Uterus (tissue), 4 donors: ENCODE results near the gene DGKD. TPM values are rescaled to one million over a fixed set of nuclear protein-coding genes. Genes with fewer than 3 reads are reported as not detected.

Experiments
- DNase-seq, 2 donors: peaks; one replicate each; pipeline ENCODE4 v3.0.0-alpha.2; 2019 to 2020
- H3K27ac ChIP-seq, 2 donors: fragments of 200-600 bp; sonication (generic); 1 replicate in 1 of 2; 2 replicates in 1 of 2; pipeline ENCODE4 v1.5.1; 2016 to 2018
- H3K27me3 ChIP-seq, 2 donors: fragments of 200-600 bp; sonication (generic); one replicate each; pipeline ENCODE4 v1.5.1; 2018 to 2019; ENCODE audit warnings: control low read depth in 1 of 2
- H3K36me3 ChIP-seq, 2 donors: fragments of 200-600 bp; sonication (generic); one replicate each; pipeline ENCODE4 v1.5.1; 2019; ENCODE audit warnings: control low read depth in 1 of 2
- H3K4me1 ChIP-seq, 2 donors: fragments of 200-600 bp; sonication (generic); one replicate each; pipeline ENCODE4 v1.5.1; 2018 to 2019; ENCODE audit warnings: control low read depth in 1 of 2
- H3K4me3 ChIP-seq, 2 donors: fragments of 200-600 bp; sonication (generic); 1 replicate in 1 of 2; 2 replicates in 1 of 2; pipeline ENCODE4 v1.5.1; 2018 to 2019; ENCODE audit warnings: mild to moderate bottlenecking in 1 of 2
- H3K9me3 ChIP-seq, 2 donors: fragments of 200-600 bp; sonication (generic); one replicate each; pipeline ENCODE4 v1.5.1; 2019; ENCODE audit warnings: control low read depth in 1 of 2
- POLR2A ChIP-seq, 2 donors: fragments of 450-650 bp; IDR thresholded peaks; one replicate each; pipeline ENCODE4 v1.6.1; 2016; ENCODE audit warnings: antibody characterized with exemption in 2 of 2, mild to moderate bottlenecking in 1 of 2, moderate library complexity in 1 of 2
- intact Hi-C: fragments of 100-400 bp; cut with DNase I; formaldehyde crosslinking; loops from one replicate; pipeline ENCODE4 v1.15.1; 2023; ENCODE audit warnings: low total_unique reads
- total RNA-seq, 4 donors: library from RNA; depleted of rRNA in 3 of 4; stranded (reverse); fragments of >200 nt in 3 of 4; gene quantifications; one replicate each; pipeline versions ENCODE4 v1.1.0 to v1.2.4, GENCODE V29; 2014 to 2023
- TF ChIP-seq, protein P1 (sequence below), 4 experiments: fragments of 200-600 bp in 2 of 4; fragments of 450-650 bp in 2 of 4; sonication (generic) in 2 of 4; IDR thresholded peaks; one replicate each; pipeline ENCODE4 v1.5.1; 2016 to 2019; ENCODE audit warnings: antibody characterized with exemption in 4 of 4, mild to moderate bottlenecking in 2 of 4, moderate library complexity in 1 of 4
- donor health status: DM: yes; HTN: yes; CAD: no.

DGKD gene
- total RNA-seq, 4 donors from 2014 or later = 5.0 to 46.1 (median 28.0) TPM

GRCh38 chr2:233471291-233472035 is 117.2 kb downstream of the DGKD start:
- no peak overlapping the region for H3K4me3 ChIP-seq
- TF ChIP-seq, protein P1, sequence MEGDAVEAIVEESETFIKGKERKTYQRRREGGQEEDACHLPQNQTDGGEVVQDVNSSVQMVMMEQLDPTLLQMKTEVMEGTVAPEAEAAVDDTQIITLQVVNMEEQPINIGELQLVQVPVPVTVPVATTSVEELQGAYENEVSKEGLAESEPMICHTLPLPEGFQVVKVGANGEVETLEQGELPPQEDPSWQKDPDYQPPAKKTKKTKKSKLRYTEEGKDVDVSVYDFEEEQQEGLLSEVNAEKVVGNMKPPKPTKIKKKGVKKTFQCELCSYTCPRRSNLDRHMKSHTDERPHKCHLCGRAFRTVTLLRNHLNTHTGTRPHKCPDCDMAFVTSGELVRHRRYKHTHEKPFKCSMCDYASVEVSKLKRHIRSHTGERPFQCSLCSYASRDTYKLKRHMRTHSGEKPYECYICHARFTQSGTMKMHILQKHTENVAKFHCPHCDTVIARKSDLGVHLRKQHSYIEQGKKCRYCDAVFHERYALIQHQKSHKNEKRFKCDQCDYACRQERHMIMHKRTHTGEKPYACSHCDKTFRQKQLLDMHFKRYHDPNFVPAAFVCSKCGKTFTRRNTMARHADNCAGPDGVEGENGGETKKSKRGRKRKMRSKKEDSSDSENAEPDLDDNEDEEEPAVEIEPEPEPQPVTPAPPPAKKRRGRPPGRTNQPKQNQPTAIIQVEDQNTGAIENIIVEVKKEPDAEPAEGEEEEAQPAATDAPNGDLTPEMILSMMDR (IDR thresholded peaks at IDR 0.05) = no peak
- no peak for TF ChIP-seq POLR2A (IDR thresholded peaks at IDR 0.05)
- H3K27me3 ChIP-seq = no peaks in the 10 kb centered on the region
- H3K4me1 ChIP-seq = no peaks in the 10 kb centered on the region
- H3K36me3 ChIP-seq = no peaks in the 10 kb centered on the region
- no peak overlapping the region for H3K27ac ChIP-seq
- no peaks in the 10 kb centered on the region for H3K9me3 ChIP-seq
- intact Hi-C loops = no loop called here
- DNase-seq = peak in 1 of 2 donors; percentile 8

- Histone ChIP-seq H3K36me3 (no peaks in the 10 kb centered on the region), H3K4me3 (no peak overlapping the region), H3K9me3 (no peaks in the 10 kb centered on the region), H3K27ac (peak overlapping the region in 1 of 2 donors; percentile 59), H3K4me1 (no peaks in the 10 kb centered on the region), H3K27me3 (no peaks in the 10 kb centered on the region)
- no peak for TF ChIP-seq POLR2A (IDR thresholded peaks at IDR 0.05)
- TF ChIP-seq, protein P1 (IDR thresholded peaks at IDR 0.05) = no peak
- DNase-seq = no peak
- intact Hi-C loops = no loop called here
These were observed 119.1 kb downstream of the DGKD start for GRCh38 chr2:233473386-233473791.

DNA sequence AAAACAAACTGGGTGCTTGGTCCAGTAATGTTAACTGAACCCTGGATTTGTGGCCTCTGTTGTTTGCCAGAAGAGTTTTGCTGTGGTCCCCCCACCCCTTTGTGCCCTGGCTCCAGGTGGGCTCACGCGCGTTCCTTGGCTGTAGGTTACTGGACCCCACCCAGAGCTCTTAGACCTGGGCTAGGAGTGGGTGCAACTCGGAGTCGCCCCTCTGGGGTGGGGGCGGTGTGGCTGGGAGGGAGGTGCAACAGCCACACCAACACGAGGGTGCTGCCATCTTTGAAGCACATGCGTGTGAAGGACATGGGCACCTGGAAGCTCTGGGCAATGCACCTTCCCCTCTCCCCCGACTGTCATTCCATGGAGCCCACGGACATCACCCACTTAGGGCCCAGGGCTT is 119.6 kb downstream of the DGKD start:
- H3K4me1 ChIP-seq = no peaks in the 10 kb centered on the region
- H3K36me3 ChIP-seq = no peaks in the 10 kb centered on the region
- TF ChIP-seq, protein P1 (IDR thresholded peaks at IDR 0.05) = no peak
- TF ChIP-seq POLR2A (IDR thresholded peaks at IDR 0.05) = no peak
- H3K27me3 ChIP-seq = no peaks in the 10 kb centered on the region
- H3K9me3 ChIP-seq = no peaks in the 10 kb centered on the region
- H3K27ac ChIP-seq = peak overlapping the region; percentile 23 to 59
- intact Hi-C loops = no loop called here
- no peak overlapping the region for H3K4me3 ChIP-seq
- no peak for DNase-seq

- Histone ChIP-seq H3K4me1 (no peaks in the 10 kb centered on the region), H3K27me3 (no peaks in the 10 kb centered on the region), H3K9me3 (no peaks in the 10 kb centered on the region), H3K36me3 (no peaks in the 10 kb centered on the region), H3K27ac (peak overlapping the region; percentile 23 to 59), H3K4me3 (no peak overlapping the region)
- intact Hi-C loops = no loop called here
- TF ChIP-seq POLR2A (IDR thresholded peaks at IDR 0.05) = no peak
- TF ChIP-seq, protein P1 (IDR thresholded peaks at IDR 0.05) = no peak
- no peak for DNase-seq
These were observed 120.2 kb downstream of the DGKD start for GRCh38 chr2:233474308-233475160.

DNA sequence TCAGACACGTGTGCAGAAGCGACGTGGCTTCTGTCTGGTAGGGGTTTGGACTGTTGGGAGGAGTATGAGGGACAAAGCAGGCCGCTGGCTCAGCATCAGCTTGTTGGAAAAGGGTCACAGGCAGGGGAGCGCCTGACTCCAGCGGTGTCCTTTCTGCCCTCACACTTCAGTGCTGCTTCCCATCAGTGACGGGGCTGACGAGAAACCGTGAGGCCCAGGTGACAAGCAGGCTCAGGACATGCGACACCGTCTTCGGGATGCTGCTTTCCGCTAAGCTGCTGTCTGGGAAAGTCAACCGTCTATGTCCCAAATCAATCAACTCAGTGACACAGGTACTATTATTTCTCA is 121.7 kb downstream of the DGKD start:
- DNase-seq = no peak
- no peaks in the 10 kb centered on the region for H3K9me3 ChIP-seq
- H3K36me3 ChIP-seq = no peaks in the 10 kb centered on the region
- H3K4me1 ChIP-seq = no peaks in the 10 kb centered on the region
- H3K27ac ChIP-seq = no peak overlapping the region
- H3K27me3 ChIP-seq = no peaks in the 10 kb centered on the region
- intact Hi-C loops = no loop called here
- no peak overlapping the region for H3K4me3 ChIP-seq
- TF ChIP-seq, protein P1 (IDR thresholded peaks at IDR 0.05) = no peak
- no peak for TF ChIP-seq POLR2A (IDR thresholded peaks at IDR 0.05)
